NCI-H446 treated with DMSO at 0.1 percent for 48 hours (cell line): ENCODE measurements around the gene FHL2.
A peak's percentile ranks its signal among the peaks of the same experiment; 100 is the strongest.
"Not testable (repeated sequence)": the region's sequence is repeated elsewhere in the genome, so short reads cannot be mapped to it uniquely, and the experiment has no call there.

Experiments
- DNase-seq: peaks from one replicate; lab custom pipeline; 2025; lab: John Stamatoyannopoulos, UW

FHL2 gene, protein sequence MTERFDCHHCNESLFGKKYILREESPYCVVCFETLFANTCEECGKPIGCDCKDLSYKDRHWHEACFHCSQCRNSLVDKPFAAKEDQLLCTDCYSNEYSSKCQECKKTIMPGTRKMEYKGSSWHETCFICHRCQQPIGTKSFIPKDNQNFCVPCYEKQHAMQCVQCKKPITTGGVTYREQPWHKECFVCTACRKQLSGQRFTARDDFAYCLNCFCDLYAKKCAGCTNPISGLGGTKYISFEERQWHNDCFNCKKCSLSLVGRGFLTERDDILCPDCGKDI

DNA sequence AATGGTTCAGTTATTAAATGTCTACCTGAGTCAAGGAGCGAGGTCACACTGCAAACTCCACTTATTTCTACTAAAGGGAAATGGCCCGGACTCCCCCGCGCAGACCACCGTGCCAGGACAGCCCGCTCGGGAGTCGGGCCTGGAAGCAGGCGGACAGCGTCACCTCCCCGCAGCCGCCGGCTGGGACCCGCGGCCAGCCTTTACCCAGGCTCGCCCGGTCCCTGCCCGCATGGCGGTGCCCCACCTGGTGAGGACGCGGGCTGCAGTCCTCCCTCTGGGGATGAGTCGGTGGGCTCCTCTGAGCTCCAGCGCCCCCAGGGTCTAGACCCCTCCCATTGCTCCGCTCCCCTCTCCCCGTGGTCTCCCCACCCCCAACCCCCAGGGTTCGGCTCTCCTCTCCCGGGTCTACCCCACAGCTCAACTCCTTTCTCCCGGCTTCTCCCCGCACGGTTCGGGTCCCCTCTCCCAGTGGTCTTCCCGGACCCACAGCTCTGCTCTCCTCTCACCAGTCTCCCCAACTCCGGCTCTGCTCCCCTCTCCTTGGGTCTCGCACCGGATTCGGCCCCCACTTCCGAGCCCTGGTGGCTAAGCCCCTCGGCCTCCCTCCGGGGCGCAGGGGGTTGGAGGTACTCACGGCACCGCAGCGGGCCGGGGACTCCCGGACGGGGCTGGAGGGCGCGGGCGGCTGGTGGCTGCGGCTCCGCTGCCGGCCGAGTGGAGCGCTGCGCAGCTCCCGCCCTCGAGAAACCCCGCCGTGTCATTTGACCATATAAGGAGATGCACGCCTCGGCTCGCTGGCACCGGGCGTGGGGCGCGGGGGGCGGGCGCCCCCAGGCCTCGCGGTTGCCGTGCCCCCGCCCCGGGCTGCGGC, at the start of gene FHL2:
Gene FHL2 (minus strand): TSS at position 716 of the 871 bp plus-strand sequence. CDS start 12,535 bp downstream, outside the sequence.
- peak; percentile 58 for DNase-seq

DNA sequence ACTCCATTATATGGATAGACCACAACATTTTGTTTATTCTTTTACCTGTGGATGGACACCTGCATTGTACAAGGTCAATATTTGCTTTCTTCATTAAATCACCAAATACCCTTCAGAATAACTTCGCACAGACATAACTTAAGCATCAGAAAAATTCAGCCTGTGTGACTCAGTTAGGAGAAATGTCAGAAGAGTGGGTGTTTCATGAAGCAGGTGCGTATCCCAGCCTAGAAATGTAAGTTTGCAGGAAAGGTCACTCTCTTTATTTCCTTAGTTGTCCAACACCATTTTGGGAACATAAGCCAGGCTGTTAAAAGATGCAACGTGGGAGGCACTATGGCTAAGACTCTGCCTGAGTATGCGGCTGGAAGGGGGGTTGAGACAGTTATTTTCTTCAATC, 48.6 kb upstream of the FHL2 start:
- no peak for DNase-seq

DNA sequence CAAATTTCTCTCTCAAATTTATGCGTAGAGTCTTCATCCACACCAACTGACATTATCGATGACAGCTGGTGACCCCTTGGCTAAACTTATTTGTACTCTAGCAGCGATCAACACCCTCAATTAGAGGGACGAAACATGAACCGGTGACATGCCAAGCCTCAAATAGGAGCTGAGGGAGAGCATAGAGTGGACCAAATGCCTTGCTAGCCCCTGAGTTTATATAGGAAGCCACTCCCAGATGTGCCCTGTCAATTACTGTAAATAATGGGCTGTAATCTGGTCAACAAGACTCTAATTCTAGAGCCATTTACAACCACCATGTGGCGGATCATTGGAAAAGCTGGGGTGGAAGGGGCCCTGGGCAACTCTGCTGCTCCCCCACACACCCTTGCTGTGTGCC, 47.6 kb upstream of the FHL2 start:
- no peak for DNase-seq

DNA sequence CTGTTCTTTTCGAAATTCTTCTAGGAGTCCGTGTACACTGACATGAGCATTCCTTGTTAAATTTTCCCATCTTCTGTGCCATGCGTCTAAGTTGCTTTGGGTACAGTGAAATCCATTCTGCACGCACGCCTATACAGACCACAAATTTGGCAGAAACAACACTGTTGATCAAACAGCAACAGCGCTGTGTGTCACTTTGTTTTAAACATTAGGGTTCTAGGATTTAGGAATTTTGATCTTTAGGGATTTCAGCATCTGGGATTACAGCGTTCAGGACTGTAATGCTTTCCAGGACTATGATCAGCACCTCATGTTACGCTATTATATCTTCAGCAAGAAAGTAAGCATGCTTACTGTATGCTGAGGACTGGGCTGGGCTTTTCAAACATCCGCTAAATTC, 47.1 kb upstream of the FHL2 start:
- no peak for DNase-seq

DNA sequence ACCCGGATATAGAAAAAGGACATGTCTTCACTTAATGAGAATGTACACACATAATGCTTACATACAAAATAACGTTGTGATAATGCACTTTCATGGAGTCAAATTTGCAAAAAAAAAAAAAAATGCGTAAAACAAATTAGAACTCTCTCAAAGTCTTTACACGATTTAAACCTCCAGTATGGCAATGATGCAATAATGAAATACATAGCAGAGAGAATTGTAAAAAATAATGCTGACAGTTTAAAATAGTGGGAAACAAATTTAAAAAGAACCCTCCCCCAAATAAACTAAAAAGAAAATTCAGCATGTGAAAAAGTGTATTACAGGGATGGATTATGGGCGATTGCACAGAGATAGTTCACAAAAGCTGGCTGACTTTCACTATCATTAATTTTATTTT, 46.6 kb upstream of the FHL2 start:
- DNase-seq = no peak

DNA sequence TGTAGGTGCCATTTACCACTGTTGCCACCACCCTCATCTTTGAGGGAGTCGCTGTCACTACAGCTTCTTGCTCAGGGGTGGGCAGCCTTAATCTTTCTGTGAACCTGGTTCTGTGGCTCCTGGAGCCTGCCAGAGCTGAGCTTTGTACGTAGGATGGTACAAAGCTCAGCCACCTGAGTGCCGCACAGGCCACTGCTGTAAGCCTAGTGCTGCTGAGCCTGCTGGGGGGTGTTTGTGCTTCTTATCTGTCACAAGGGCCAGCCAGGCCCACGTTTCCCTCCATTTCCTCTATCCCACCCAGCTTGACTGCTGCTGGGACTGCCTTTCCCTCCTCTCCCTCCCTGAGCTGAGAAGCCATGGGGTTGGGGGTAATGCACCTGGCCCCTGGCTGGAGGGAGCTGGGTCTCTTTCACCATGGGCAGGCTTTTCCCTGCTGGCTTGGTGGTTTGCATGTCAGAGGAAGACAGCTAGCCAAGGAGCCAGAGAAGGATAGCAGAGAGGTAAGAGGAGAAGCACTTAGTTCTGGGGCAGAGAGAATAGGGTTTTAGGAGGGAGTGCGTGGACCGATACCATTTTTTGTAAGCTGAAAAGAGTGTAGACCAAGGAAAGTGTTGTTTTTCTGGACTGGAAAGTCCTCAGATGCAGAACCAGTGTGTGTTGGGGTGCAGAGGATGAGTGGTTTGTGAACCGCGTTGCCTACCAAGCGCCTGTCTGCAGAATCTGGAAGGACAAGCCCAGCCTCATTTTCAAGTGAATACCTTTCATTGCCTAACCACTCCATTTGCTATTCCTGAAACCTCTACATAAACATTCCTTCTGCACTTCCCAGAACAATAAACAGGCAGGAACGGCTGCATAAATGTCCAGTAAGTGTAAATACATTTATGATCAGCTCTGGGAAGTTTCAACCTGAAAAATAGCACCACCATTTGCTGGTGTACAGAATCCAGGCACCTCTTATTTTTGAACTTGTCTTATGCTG, 45.1 kb upstream of the FHL2 start:
- DNase-seq = no peak

DNA sequence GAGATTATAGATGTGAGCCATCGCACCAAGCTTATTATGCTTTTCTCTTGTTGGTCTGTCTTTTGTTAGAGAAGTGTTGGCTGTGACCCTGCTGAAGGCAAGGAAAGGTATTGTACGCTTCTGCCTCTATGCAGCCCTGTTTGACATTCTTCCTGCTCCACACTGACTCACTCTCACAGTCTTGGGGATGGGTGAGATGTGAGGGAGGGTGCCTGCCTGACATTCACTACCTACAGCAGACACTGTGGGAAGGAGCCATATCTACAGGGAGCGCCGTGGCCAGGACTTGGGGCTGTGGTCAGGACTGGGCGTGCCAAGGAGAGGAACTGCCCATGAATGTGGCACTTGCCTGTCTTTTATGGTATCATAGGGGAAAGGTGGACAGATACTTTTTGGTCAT, 43.9 kb upstream of the FHL2 start:
- DNase-seq = no peak

DNA sequence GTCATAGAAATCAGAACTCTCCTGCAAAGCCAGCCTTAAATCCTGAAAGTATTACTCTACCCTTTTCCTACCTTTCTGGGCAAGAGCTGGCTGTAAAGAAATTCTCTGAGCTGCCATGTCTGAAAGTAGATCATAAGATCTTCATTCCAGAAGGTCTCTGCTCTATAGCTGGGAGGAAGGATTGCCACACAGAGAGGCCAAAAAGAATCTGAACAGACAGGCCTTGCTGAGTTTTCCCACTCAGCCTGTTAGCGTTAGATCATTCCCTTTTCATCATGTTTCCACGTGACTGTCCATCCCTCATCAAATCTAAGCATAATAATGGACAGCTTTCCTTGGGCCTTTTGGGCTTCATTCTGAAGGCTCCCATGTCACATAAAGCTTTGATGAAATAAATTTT, 43.2 kb upstream of the FHL2 start:
- no peak for DNase-seq

DNA sequence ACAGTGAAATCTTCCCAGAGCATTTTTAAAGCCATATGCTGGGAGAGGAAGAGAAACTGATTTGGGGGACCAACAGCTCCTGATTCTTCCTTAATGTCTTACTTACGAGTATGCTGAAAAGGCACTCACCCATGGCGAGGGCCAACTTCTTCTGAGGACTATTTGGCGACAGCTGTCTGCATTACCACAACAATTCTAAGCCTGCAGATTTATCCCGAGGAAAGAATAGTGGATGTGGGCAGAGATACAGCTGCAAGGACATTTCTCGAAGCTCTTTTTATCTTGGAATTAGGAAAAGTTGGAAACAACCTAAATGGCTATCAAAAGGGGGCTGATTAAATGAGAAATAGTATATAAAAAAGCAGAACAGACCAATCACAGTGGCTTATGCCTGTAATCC, 40.3 kb upstream of the FHL2 start:
- no peak for DNase-seq

DNA sequence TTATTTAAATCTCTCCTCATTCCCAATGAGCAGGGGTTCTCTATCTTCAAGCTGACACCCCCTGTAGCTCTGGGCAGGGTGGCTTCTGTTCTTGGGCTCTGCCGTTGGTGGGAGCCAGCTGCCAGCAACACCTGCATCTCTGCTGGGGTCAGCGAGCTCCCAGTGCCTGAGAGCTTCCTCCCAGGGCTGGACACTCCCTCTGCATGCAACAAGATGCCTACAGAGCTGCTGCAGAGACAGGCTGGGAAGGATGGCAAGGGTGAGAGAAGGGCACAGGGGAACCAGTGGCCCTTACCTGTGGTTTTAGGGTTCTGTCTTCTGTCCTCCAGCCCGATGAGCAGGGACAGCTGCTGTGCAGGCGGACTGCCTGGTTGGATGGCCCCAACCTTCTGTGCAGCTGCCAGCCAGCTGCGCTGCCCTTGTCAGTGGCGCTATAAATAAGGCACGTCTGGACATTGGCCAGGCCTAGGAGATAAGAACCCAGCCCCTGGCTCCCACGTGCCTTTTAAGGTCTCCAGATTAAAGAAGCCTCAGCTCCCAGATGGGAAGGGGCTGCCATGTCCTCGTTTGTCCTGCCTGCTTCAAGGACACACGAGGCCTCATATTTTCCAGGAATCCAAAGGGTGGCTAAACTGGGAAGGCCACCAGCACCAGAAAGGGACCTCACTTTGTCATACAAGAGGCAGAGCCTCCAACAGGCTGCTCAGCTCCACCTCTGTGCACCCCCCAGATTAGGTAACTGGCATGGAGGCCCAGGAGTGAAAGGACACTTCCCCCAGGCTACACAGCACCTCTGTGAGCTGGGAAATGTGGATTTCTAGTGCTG, 39.5 kb upstream of the FHL2 start:
- DNase-seq = no peak

DNA sequence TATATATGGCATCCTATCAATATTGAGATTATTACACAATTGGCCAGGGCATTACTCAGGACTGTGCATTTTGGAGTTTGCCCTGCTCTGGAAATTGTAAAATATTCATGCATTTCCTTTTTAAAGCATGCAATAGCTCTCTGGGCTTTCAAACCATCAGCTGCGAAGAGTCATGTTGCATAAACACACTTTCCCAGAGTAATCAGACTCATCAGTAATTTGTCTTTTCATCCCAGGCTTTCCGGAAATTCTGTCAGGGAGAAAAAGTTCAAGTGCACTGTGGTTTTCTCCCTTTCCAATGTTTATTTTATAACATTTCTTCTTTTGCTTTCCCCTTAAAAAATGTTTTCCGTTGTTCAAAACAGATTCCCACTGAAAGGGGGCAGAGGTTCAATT, 38.9 kb upstream of the FHL2 start:
- no peak for DNase-seq

DNA sequence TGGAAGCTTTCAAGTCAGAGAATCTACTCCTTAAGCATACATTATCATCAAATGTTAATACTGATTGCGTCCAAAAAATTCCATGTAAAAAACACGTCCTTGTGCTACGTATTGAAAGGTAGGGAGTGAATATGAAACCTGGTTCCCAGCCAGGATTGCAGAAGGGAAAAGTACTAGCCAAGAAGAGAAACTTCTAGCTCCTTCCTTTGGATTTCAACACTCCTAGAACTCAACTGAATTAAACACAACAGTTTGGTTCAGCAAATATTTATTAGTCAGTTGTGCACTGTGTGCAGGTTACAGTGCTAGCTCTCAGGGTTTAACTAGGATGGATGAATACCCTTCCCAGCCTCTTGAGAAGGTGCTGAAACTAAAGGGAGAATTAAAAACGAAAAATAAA, 33.9 kb upstream of the FHL2 start:
- DNase-seq = no peak

DNA sequence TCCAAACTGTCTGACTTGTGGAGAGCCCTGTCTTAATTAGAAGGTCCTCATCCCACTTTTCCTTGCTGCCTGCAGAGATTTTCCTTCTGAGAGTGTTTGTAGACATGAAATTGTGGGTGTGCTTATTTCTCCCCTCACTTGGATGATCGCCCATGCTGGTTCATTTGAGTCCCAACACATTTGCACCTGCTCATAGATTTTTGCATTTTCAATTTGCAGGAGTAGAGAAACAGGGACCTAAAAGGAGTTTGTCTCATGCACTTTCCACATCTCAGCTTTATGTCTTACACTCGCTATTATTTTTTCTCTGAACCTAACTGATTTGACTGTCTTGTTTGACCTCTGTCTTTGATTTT, 33.2 kb upstream of the FHL2 start:
- DNase-seq = no peak

DNA sequence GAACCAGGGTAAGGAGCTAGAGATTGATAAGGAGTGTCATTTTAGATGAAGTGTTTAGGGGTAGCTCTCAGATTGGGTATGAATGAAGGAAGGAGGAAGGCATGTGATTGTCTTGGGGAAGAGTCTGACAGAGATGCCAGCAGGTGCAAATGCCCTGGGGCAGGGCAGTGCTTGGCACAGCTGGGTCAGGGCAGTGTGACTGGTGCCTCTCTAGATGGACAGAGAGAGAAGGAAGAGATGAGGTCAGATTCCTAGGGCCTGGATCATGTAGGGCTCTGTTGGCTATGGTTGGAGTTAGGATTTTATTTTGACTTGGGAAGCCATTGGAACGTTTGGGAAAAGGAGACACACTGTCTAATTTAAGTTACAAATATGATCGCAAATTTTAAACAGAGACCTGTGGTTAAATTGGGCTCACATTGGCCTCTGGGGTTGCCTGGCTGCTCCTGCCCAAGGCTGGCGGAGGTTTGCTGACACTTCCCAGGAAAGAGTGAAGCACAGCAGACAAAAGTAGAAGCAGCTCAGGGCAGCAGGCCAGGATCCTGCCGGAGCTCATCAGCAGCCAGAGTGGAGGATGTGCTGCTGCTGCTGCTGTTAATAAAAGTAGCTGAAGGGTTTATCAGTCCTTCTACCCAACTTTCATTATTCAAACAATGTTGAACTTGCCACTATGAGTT, 32.7 kb upstream of the FHL2 start:
- peak; percentile 59 for DNase-seq

DNA sequence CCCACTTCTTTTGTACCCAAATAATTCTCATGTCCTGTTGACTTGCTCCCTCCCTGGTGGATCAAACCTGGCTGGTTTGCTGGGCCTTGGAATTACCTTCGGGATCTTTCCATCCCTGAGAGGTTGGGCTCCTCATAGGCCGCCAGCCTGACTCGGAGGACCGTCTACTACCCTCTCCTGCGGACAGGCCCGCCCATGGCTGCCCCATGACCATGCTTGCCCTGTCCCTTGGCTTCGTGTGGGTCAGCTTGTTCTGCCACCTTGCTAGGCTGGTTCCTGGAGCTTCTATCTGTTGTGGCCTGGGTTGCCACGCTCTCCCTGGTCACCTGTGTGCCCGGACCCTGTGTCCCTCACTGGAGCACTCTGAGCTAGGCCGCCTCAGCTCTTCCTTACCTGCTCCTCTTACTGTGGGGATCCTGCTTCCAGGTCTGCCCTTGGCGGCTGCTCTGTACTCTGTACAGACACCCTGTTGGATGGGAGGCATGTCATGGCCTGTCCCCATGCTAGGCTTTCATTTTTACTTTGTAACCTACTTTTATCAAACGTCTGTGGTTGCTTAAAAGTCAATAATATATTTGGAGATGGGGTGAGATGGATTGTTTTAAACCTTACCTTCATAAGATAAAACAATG, 29.7 kb upstream of the FHL2 start:
- DNase-seq = no peak

DNA sequence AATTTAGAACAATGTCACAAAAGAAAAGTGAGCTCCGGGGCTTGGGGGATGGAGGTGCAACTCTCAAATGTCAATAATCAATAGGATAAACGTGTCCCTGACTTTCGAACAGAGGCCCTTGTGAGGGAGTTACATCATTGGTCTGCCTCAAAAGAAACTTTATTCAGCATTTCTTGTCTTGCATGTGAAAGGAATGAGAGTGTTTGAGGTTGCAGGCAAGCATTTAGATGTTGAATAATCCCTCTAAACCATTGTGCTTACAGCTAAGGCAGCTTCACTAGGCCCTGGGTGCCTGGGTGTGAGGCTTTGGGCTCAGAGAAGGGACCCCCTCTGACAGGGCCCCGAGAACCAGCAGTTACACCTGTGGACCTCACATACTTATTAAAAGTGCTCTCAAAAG, 28.6 kb upstream of the FHL2 start:
- no peak for DNase-seq

DNA sequence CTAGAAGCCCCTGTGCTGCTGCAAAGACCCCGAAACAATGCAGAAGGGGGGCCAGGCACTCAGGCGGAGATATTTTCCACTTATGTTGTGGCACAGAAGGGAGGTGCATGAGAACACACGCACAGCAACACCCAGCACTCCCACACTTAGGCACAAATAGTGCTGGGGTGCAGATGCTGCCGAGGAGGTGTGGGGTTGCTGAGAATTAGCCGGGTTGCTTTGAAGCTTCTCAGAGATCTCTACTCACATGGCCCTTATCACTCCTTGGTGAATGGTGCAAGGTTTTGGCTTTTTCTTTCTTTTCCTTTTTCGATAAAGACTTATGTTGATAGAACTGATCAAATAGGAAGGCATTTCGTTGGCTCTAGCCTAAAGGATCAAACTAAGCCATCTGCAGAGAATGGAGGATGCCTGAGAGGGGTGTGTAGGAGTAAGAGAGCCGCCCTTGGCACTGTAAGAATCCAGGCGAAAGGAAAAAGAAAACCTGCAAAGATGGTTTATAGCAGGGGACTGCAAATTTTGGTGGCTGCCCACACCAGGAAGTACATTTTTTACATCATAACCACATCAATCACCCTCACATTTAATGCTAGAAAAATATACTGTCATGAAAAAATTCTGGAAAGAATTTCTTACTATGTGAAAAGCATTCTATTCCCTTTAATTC, 27.9 kb upstream of the FHL2 start:
- no peak for DNase-seq

DNA sequence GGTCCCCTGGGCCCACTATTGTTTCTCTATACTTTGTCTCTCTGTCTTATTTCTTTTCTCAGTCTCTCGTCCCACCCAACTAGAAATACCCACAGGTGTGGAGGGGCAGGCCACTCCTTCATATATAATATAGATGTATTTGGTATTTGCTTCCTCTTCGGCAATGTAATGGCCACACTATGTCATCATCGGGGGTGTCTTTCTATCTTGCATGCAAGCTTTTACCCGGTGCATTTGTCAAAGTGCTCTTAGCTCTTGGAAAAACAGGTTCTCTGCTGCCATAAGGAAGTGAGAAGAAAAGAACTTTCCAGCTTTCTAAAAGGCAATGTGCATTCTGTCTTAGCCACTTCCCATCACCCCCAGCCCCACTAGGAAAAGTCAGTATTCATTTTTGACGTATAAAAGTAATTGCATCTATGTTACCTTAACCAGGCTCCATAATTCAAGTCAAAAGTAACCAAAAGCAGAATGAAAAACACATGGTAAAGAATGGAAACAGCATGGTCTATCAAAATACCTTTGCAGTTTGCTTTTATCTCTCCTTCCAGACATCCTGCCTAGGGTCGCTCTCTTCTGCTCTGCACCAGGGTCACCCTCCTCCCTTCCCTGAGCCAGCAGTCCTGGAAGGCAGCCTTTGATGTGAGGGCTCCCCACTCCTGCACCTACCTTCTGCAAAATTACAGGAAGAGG, 27.2 kb upstream of the FHL2 start:
- no peak for DNase-seq

DNA sequence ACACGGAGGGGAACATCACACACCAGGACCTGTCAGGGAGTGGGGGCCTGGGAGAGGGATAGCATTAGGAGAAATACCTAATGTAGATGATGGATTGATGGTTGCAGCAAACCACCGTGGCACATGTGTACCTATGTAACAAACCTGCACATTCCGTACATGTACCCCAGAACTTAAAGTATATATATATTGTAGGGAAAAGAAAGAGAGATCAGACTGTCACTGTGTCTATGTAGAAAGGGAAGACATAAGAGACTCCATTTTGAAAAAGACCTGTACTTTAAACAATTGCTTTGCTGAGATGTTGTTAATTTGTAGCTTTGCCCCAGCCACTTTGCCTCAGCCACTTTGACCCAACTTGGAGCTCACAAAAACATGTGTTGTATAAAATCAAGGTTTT, 26.0 kb upstream of the FHL2 start:
- DNase-seq = not testable (repeated sequence)
